GM18858 (cell line): Measurements from ENCODE around the gene EDEM1.
"Not testable (repeated sequence)": the region's sequence is repeated elsewhere in the genome, so short reads cannot be mapped to it uniquely, and the experiment has no call there.

ENCODE experiments used
- ATAC-seq: cut with Tn5 transposase; IDR thresholded peaks from one replicate; pipeline ENCODE4 v1.9.1; 2021; ENCODE audit not compliant: unreplicated experiment

Gene EDEM1

GRCh38 chr3:5187156-5187919 is at the start of gene EDEM1:
Gene EDEM1 (plus strand): TSS chr3:5187707. CDS start chr3:5187806, 99 bp downstream.
- ATAC-seq: peak; percentile 76

GRCh38 chr3:5138214-5138981 is 49.1 kb upstream of the EDEM1 start:
- ATAC-seq: no peak

- ATAC-seq: peak; percentile 38
These were observed 47.3 kb upstream of the EDEM1 start for GRCh38 chr3:5140230-5140621.

- no peak for ATAC-seq
These were observed 46.7 kb upstream of the EDEM1 start for GRCh38 chr3:5140839-5141238.

GRCh38 chr3:5141760-5142159 is 45.7 kb upstream of the EDEM1 start:
- no peak for ATAC-seq

GRCh38 chr3:5143464-5143863 is 44.0 kb upstream of the EDEM1 start:
- ATAC-seq: no peak

- ATAC-seq: no peak
These were observed 43.1 kb upstream of the EDEM1 start for GRCh38 chr3:5144316-5144994.

- ATAC-seq: no peak
These were observed 42.4 kb upstream of the EDEM1 start for GRCh38 chr3:5145120-5145519.

GRCh38 chr3:5147152-5147551 is 40.4 kb upstream of the EDEM1 start:
- ATAC-seq: not testable (repeated sequence)

- ATAC-seq: no peak
These were observed 38.1 kb upstream of the EDEM1 start for GRCh38 chr3:5149306-5149880.

GRCh38 chr3:5151586-5151985 is 35.9 kb upstream of the EDEM1 start:
- ATAC-seq: no peak

GRCh38 chr3:5153074-5153473 is 34.4 kb upstream of the EDEM1 start:
- ATAC-seq: no peak

GRCh38 chr3:5155241-5155640 is 32.3 kb upstream of the EDEM1 start:
- ATAC-seq: no peak

GRCh38 chr3:5160321-5160720 is 27.2 kb upstream of the EDEM1 start:
- ATAC-seq: no peak

GRCh38 chr3:5160940-5161858 is 26.3 kb upstream of the EDEM1 start:
- no peak for ATAC-seq

GRCh38 chr3:5162102-5162501 is 25.4 kb upstream of the EDEM1 start:
- no peak for ATAC-seq

GRCh38 chr3:5165698-5166097 is 21.8 kb upstream of the EDEM1 start:
- no peak for ATAC-seq

GRCh38 chr3:5166846-5167245 is 20.7 kb upstream of the EDEM1 start:
- no peak for ATAC-seq

GRCh38 chr3:5168110-5168509 is 19.4 kb upstream of the EDEM1 start:
- ATAC-seq: no peak

GRCh38 chr3:5169807-5170206 is 17.7 kb upstream of the EDEM1 start:
- no peak for ATAC-seq
